NCI-H2029 (cell line): ENCODE results near the gene KIF18B.

Experiments
- DNase-seq: peaks from one replicate; lab custom pipeline; 2025; lab: John Stamatoyannopoulos, UW

KIF18B gene

DNA sequence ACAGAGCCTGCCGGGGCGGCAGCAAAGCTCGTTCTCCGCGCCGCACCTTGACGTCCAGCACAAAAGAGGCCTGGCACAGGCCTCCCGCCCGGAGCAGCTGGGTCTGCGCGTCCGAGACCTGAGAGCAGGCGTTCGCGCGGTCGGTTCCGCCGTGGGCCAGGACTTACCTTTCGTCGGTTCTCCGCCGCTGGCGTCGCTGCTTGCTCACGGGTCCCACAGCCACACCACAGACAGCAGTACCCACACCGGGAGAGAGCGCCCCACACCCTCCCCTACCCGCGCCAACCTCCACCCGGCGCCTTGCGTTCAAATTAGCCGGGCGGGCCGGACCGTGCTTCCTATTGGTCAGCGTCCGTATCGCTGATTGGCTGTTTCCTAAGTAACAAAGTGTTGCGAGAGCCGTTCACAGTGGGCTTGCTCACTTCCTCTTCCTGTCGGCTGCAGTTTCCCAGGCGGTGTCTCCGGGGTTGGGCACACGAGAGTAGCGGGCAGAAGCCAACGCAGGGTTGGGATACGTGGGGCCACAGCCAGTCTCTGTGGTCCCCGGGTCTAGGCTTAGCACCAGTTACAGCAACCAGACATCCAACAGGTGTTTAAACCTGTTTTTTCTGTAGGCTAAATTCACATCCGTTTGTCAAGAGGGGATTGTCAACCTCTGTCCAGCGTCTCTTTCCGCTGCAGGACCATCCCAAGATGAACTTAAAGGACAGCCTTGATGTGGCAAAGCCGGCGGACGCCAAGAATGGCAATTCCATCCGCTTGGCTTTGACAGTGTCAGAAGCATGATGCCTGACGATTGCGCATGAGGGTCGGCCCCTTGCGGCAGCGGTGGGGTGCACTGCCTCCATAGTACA lies at the start of gene KIF18B:
TSS of gene KIF18B (minus strand) at position 313 of the 854 bp plus-strand sequence. CDS start 11,429 bp downstream, outside the sequence.
- DNase-seq = peak; percentile 90

DNA sequence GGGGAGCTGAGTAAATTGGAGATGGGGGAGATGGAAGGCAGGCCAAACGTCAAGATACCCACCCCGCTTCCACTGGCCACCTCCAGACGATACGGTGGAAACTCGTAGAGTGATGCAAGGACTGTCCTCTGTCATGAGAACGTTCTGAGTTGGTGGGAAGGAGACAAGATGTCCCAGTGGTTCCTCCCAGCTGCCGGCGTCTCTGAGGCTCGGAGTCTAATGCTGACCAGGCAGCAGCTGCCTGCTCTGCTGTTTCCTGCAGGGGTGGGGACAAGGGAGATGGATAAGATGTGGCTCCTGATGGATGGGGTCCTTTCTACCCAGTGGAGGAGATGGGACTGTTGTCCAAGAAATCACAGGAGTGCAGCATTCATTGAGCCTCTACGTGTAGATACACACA lies 48.7 kb upstream of the KIF18B start:
- no peak for DNase-seq

GRCh38 chr17:44995436-44996001 lies 47.9 kb upstream of the KIF18B start:
- DNase-seq = no peak

DNA sequence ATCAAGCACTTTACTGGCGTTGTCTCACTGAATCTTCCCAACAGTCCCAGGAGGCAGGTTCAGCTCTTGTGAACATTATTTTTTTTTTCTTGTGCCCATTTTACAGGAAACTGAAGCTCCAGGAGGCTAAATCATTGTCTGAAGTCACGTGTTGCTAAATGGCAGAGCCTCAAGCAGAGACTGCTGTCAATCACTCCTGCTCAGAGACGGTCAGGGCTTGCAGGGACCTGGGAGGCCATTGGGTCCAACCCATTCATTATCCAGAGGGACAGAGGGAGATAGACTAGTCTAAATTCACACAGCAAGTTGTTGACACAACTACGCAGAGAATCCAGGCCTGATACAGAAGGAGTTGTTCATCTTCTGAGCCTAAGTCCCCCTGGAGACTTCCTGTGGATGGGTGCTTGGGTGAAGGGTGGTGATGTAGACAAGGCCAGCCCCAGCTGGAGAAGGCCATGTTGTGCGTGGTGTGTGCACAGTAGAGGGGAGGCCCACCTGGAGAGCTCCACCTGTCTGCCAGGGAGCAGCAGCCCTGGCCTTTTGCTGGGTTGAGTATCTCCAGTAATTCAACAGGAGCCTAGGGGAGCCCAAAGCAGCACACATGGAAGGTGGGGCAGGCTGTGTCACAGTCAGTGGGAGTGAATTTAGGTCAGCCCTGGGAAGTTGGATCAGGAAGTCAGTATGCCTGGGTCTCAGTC lies 44.8 kb upstream of the KIF18B start:
- no peak for DNase-seq

DNA sequence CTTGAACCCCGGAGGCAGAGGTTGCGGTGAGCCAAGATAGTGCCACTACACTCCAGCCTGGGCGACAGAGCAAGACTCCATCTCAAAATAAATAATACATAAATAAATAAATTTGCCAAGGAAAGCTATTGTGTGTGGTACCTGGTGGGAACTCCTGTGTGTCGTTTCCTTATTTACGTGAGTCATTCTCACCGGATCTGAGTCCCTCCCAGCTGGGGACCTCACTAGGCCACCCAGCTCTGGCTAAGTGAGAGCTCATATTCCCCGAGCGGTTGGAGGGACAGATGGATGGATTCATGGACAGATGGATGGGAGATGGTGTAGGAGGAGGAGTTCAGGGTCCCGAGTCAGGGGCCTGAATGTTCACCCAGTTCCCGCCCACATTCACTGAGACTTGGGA lies 43.4 kb upstream of the KIF18B start:
- no peak for DNase-seq

DNA sequence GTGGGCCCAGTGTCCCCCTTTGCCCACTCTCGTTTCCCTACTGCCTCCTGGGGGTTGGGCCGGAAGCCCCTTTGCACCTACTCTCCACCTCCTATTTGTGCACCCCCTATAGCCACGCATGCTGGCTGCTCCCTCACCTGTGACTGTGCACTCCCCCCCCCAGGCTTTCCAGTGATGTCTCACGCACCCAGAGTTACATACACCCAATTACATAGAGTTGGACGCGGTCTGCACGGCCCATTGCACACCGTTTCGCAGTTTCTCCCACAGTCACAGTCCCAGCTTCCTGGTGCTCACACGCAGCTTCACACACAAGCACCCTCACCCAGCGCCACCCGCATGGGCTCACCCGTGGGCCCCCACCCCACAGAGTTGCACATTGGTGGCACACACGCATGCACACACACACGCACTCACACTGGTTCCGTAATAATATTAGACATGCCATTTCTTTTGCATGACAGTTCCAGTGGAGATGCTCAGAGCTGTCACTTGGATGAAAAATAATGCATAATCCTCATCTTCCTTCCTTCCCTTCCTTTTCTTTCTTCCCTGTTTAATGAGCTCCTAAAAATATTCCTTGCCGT lies 42.1 kb upstream of the KIF18B start:
- no peak for DNase-seq

GRCh38 chr17:44988044-44988942 lies 40.7 kb upstream of the KIF18B start:
- DNase-seq = no peak

DNA sequence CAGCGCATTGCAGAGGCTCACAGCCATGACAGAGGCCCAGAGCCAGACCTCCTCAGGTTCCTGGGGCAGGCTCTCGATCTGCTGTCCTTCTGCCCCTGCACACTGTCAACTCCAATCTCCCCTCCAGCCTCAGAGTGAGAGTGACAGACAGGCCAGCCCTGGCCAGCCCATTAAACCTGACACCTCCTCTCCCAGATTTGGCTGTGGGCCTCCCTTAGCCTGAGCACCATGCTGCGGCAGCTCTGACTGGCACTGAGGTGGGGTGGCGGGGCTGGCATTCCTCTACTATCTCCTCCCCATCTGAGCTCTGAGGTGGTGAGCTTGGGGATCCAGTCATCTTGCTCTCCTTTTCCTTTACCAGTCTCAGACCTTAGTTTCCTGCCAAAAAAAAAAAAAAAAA lies 36.0 kb upstream of the KIF18B start:
- no peak for DNase-seq

DNA sequence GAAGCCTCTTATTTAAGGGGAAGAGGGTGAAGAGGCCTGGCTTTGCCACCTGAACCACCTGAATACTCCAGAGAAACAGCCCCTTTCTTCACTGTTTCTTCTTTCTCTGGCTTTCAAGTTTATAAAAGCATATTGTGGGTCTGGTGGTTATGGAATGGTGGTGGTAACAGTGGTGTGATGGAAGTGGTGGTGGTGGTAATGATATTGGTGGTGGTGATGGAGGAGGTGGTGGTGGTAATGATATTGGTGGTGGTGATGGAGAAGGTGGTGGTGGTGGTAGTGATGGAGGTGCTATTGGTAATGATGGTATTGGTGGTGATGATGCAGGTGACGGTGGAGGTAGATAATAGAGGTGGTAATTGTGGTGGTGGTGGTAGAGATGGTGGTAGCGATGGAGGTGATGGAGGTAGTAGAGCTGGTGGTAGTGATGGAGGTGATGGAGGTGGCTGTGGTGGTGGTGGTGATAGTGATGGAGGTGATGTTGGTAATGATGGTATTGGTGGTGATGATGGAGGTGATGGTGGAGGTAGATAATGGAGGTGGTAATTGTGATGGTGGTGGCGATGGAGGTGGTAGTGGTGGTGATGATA lies 34.6 kb upstream of the KIF18B start:
- DNase-seq = no peak

GRCh38 chr17:44981221-44981968 lies 33.8 kb upstream of the KIF18B start:
- no peak for DNase-seq

- DNase-seq = no peak
Measured at GRCh38 chr17:44979426-44979995, 31.9 kb upstream of the KIF18B start.

DNA sequence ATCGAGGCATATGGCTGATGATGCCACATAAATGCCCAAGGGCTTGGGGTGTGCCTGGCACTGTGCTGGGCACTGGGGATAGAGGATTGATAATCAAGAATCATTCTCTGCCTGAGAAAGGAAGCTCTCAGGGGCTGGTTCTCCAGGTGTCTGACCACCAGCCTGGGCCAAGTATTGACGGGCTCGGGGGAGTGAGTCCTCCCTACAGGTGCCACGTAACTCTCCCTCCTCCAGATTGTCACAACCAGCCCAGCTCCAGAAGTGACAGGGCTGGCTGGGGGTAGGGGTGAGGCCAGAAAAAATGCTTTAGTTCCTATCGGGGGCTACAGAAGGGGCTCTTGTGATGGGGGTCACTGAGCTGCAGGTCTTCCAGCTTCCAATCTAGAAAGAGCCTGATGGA lies 31.2 kb upstream of the KIF18B start:
- DNase-seq = no peak

DNA sequence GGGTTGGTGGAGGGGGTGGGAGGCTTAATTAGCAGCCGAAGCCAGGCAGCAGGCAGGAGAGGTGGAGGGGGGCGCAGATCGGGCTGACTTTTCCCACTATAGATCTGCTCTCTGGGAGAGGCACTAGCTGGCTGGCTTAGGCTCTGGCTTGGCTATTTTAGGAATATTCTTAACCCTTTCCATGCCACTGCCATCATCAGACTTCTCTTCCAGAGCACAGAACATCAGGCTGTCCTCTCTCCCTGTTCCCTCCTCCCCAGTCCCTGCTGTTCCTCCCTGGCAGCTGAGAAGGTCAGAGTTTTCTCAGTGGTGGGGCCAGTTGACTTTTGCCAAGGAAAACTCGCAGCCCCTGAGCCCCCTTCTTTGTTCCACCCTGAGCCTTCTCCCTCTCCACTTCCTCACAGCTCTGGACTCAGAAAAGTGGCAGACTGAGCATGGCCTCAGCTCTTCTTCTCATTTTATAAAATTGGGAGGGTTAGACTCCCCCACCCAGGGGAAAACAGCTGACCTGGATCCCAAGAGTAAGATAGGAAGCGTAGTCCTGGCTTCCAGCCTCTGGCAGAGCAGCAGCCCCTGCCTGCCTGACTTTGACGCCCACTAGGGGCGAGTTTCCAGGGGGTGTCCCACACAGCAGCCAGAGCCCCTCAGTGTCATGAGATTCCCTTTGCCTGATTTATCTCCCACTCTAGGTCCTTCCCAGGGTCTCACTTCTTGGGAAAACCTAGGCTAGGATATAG lies 30.4 kb upstream of the KIF18B start:
- DNase-seq = no peak

- DNase-seq = no peak
Measured at GRCh38 chr17:44977065-44977464, 29.5 kb upstream of the KIF18B start.

GRCh38 chr17:44976206-44976605 lies 28.6 kb upstream of the KIF18B start:
- no peak for DNase-seq

- DNase-seq = no peak
Measured at GRCh38 chr17:44972953-44973352, 25.4 kb upstream of the KIF18B start.

GRCh38 chr17:44971776-44972483 lies 24.4 kb upstream of the KIF18B start:
- no peak for DNase-seq

GRCh38 chr17:44970136-44970741 lies 22.7 kb upstream of the KIF18B start:
- no peak for DNase-seq
